ENCODE measurements around the gene PRR5L.

GRCh38 chr11:36312611-36313472, 16.8 kb downstream of the PRR5L start:
- TF ChIP-seq, protein P1, sequence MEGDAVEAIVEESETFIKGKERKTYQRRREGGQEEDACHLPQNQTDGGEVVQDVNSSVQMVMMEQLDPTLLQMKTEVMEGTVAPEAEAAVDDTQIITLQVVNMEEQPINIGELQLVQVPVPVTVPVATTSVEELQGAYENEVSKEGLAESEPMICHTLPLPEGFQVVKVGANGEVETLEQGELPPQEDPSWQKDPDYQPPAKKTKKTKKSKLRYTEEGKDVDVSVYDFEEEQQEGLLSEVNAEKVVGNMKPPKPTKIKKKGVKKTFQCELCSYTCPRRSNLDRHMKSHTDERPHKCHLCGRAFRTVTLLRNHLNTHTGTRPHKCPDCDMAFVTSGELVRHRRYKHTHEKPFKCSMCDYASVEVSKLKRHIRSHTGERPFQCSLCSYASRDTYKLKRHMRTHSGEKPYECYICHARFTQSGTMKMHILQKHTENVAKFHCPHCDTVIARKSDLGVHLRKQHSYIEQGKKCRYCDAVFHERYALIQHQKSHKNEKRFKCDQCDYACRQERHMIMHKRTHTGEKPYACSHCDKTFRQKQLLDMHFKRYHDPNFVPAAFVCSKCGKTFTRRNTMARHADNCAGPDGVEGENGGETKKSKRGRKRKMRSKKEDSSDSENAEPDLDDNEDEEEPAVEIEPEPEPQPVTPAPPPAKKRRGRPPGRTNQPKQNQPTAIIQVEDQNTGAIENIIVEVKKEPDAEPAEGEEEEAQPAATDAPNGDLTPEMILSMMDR (conservative IDR thresholded peaks at IDR 0.05 in 1 of 2, IDR thresholded peaks at IDR 0.05 in 1 of 2; ENCODE audit: extremely low read depth in 1 of 2, insufficient read depth in 1 of 2, low read depth in 1 of 2, low read length in 2 of 2) = no peak
- no peak for TF ChIP-seq EZH2 (IDR thresholded peaks at IDR 0.05; ENCODE audit: borderline replicate concordance, low read length)

Measured in mammary epithelial cell (primary cell).